ENCODE data around the gene YLPM1.
A peak's percentile ranks its signal among the peaks of the same experiment; 100 is the strongest.
"Not testable (repeated sequence)": the region's sequence is repeated elsewhere in the genome, so short reads cannot be mapped to it uniquely, and the experiment has no call there.

The YLPM1 gene, protein sequence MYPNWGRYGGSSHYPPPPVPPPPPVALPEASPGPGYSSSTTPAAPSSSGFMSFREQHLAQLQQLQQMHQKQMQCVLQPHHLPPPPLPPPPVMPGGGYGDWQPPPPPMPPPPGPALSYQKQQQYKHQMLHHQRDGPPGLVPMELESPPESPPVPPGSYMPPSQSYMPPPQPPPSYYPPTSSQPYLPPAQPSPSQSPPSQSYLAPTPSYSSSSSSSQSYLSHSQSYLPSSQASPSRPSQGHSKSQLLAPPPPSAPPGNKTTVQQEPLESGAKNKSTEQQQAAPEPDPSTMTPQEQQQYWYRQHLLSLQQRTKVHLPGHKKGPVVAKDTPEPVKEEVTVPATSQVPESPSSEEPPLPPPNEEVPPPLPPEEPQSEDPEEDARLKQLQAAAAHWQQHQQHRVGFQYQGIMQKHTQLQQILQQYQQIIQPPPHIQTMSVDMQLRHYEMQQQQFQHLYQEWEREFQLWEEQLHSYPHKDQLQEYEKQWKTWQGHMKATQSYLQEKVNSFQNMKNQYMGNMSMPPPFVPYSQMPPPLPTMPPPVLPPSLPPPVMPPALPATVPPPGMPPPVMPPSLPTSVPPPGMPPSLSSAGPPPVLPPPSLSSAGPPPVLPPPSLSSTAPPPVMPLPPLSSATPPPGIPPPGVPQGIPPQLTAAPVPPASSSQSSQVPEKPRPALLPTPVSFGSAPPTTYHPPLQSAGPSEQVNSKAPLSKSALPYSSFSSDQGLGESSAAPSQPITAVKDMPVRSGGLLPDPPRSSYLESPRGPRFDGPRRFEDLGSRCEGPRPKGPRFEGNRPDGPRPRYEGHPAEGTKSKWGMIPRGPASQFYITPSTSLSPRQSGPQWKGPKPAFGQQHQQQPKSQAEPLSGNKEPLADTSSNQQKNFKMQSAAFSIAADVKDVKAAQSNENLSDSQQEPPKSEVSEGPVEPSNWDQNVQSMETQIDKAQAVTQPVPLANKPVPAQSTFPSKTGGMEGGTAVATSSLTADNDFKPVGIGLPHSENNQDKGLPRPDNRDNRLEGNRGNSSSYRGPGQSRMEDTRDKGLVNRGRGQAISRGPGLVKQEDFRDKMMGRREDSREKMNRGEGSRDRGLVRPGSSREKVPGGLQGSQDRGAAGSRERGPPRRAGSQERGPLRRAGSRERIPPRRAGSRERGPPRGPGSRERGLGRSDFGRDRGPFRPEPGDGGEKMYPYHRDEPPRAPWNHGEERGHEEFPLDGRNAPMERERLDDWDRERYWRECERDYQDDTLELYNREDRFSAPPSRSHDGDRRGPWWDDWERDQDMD (N-terminal part only)

DNA sequence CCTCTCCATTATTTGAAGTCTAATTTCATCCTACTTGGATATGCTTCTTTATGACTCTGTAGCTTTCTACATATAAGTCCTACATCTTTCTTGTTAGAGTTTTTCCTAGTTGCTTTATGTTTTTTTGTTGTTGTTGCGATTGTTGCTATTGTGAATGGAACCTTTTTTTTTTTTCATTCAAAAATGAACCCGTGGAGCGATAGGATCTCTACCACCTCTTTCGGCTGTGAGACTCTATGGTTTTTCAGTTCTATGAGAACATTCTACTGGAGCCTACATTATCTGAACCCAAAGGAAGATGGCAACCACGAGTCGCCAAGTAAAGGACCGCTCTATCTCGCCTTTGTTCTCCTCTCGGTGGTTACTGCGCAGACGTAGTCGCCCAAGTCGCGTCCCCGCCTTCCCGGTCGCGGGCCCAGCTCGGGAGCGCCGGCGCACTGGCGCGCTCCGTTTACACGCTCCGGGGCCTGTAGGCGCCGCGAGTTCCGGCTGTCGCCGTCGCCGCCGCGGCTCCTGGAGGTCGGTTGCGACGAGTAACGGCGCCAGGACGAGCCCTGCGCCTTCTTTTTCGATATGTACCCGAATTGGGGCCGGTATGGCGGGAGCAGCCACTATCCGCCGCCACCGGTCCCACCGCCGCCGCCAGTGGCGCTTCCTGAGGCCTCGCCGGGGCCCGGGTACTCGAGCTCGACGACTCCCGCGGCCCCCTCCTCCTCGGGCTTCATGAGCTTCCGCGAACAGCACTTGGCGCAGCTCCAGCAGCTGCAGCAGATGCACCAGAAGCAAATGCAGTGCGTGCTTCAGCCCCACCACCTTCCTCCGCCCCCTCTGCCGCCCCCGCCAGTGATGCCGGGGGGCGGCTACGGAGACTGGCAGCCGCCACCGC lies at the start of gene YLPM1:
YLPM1 (plus strand) TSS at position 400 of the 886 bp plus-strand sequence; CDS start at position 574, 174 bp downstream.
- peak; percentile 92 for DNase-seq

DNA sequence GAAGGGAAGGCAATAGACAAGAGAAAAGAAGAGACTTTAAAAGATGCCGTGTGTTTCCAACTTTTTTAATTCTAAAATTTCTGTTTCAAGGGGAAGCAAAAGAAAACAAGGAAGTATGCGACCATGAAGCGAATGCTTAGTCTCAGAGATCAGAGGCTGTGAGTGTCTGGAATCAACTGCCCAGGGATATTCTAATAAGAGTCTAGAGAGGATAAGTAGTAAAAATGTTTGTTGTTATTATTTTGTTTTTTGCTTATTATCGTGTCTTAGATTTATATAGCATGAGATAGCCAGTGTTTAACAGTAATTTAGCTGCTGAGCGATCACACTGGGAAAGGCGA lies 49.8 kb upstream of the YLPM1 start:
- DNase-seq: no peak

DNA sequence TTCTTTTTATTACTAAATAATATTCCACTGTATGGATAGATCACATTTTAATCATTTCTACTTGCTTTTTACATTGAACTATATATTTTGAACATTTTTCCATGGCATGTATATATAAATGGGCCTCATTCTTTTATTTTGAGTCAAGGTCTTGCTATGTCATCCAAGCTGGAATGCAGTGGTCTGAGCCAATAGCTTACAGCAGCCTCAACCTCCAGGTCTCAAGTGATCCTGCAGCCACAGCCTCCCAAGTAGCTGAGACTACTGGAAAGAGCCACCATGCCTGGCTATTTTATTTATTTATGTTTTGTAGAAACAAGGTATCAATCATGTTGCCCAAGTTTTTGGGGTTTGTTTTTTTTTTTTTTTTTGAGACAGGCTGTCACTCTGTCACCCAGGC lies 42.6 kb upstream of the YLPM1 start:
- DNase-seq: no peak

DNA sequence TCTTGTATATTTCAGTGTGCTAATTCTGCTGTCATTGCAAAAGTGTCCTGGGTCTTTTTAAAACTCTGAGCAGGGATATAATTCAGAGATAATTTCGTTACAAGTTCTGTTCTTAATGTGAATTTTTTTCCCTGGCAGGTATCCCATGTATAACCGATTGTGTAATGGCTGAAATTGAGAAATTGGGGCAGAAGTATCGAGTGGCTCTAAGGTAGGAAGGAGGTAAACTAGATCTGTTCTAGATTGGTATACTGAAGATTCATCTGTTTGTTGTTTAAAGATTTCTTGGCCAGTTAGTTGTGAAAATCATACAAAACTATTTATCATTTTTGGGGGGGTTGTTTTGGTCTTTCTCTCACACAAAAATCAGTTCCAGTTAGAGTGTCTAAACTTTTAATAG lies 40.0 kb upstream of the YLPM1 start:
- no peak for DNase-seq

DNA sequence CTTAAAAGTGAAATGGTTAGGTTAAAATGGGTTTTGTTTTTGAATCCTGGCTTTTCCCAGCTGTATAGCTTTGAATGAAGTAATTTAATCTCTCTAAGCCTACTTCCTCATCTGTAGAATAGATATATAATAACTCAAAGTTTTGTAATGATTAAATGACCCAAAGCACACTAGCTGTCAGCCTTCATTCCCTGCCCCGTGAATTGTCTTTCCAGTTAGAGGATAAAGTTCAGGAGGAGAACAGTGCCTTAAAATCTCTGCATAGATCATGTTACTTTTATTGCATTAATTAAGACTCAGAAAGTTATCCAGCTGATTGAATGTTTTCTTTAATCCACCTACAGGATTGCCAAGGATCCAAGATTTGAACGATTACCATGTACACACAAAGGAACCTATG lies 30.7 kb upstream of the YLPM1 start:
- DNase-seq: no peak

DNA sequence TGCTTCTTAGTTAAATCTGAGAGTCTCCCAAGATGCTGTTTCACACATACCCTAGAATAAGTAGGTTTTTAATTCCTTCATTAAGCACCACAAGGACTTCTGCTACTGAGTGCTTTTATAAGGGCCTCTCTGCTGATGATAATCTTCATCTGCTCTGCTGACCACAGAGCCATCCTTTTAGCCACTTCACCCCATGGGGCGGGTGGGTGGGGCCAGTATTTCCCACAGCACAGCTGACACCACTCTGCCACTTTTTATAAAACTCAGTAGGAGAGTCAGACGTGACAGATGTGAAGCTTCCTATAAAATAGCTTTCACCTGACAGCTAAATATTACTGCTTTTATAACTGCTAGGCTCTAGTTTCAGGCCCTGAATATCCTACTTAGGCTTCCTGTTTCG lies 29.9 kb upstream of the YLPM1 start:
- DNase-seq: no peak

DNA sequence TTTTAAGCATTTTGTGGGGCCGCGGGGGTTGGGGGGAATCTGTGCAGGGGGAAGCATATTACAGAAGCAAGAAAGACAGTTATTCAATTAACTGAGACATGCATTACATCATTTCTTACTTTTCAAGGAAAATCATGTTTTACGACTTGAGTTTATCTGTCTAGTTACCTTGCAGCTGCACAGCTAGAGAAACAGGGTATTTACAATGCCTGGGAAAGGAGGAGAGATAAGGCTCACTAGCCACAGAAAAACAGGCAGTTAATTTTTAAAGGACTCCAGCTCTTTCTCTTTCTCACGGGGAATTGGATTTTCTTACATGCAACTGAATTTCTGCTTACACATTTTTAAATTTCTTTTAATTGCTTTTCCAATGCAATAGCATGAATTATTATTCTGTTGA lies 28.0 kb upstream of the YLPM1 start:
- no peak for DNase-seq

DNA sequence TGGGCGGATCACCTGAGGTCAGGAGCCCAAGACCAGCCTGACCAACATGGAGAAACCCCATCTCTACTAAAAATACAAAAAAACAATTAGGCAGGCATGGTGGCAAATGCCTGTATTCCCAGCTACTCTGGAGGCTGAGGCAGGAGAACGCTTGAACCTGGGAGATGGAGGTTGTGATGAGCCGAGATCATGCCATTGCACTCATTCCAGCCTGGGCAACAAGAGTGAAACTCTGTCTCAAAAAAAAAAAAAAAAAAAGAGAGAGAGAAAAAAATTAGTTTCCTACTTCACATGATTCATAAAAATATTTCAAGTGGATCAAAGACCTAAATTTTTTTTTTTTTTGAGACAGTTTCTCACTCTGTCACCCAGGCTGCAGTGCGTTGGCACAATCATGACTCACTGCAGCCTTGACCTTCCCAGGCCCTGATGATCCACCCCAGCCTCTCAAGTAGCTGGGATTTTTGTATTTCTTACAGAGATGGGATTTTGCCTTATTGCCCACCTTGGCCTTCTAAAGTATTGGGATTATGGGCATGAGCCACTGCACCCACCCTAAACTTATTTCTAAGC lies 25.3 kb upstream of the YLPM1 start:
- no peak for DNase-seq

DNA sequence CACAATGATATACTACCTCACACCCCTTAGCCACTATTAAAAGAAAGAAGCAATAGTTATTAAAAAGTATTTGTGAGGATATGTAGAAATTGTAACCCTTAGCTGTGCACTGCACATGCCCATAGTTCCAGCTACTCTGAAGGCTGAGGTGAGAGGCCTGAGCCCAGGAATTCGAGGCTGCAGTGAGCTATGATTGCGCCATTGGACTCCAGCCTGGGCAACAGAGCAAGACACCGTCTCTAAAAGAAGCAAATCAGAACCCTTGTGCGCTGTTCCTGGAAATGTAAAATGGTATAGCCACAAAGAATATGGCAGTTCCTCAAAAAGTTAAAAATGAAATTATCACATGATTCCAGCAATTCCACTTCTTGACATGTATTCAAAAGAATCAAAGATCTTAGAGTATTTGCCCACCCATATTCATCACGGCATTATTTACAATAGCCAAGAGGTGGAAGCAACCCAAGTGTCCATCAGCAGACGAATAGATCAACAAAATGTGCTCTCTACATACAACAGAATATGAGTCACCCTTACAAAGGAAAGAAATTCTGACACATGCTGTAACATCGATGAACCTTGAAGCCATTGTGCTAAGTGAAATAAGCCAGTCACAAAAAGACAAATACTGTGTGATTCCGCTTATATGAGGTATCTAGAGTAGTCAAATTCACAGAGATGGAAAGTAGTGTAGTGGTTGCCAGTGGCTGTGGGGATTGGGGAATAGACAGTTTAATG lies 23.7 kb upstream of the YLPM1 start:
- no peak for DNase-seq

DNA sequence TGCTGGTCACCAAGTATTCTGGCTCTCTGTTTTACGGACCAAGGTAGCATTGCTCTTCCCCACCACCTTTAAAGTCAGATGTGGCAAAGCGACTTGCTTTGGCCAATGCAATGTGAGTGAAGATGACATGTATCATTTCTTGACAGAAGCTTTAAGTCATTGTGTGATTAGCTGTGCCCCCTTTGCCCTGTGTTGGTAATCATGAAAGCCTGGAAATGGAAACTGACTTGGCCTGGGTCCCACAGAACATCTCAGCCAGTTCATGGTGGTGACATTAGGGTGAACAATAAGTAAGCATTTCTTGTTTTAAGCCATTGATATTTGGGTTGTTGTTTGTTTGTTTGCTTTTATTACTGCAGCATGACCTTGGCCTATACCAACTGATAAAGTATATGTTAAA lies 15.9 kb upstream of the YLPM1 start:
- no peak for DNase-seq

DNA sequence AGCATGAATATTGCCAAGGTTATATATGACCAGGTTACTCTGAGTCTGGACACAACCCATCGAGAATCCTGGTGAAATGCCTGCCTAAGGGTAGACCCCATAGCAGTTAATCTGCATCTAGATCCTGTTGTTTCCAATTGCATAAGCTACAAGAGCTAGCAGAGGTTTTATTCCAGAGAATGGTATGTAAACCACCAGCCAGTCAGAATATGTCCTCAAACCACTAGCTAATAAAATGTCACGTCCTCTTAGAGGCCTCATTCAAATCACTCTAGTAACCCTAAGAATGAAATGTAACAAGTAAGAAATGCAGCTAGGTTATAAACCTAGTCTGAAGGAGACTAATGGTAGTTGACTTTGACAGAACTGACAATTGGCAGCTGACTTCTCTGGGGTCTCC lies 9.0 kb upstream of the YLPM1 start:
- DNase-seq: no peak

DNA sequence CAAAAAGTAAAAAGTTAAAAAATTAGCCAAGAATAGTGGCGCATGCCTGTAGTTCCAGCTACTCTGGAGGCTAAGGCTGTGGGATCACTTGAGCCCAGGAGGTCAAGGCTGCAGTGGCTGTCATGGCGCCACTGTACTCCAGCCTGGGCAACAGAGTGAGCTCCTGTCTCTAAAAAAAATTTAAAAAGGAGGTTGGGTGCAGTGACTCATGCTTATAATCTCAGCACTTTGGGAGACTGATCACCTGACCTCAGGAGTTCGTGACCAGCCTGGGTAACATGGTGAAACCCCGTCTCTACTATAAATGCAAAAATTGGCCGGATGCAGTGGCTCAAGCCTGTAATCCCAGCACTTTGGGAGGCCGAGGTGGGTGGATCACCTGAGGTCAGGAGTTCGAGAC lies 8.2 kb upstream of the YLPM1 start:
- no peak for DNase-seq

DNA sequence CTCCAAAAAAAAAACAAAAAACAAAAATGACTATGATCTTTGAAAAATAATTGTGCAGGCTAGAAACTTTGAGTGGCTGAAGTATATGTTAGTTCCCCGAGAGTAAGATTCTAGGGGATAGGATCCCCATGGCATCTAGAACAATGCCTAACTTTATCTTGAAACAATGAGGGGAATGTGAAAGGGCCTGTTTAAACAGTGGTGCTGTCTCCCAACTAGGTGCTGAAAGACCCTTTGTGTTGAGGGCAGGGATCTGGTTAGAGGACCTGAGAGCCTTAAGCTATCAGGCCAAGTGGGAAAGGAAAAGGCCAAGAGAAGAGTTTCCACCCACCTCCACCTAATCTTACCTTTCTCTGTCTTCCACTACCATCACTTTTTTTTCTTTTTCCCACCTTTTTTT lies 6.8 kb upstream of the YLPM1 start:
- no peak for DNase-seq

DNA sequence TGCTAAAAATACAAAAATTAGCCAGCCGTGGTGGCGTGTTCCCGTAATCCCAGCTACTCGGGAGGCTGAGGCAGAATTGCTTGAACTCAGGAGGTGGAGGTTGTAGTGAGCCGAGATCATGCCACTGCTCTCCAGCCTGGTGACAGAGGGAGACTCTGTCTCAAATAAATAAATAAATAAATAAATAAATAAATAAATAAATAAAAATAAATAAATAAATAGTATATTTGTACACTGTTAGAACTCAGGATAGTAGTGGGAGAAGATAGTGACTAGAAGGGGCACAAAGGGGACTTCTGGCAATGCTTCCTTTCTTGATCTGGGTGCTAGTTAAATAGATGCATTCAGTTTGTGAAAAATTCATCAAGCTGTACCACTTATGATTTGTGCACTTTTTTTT lies 4.6 kb upstream of the YLPM1 start:
- DNase-seq: not testable (repeated sequence)

DNA sequence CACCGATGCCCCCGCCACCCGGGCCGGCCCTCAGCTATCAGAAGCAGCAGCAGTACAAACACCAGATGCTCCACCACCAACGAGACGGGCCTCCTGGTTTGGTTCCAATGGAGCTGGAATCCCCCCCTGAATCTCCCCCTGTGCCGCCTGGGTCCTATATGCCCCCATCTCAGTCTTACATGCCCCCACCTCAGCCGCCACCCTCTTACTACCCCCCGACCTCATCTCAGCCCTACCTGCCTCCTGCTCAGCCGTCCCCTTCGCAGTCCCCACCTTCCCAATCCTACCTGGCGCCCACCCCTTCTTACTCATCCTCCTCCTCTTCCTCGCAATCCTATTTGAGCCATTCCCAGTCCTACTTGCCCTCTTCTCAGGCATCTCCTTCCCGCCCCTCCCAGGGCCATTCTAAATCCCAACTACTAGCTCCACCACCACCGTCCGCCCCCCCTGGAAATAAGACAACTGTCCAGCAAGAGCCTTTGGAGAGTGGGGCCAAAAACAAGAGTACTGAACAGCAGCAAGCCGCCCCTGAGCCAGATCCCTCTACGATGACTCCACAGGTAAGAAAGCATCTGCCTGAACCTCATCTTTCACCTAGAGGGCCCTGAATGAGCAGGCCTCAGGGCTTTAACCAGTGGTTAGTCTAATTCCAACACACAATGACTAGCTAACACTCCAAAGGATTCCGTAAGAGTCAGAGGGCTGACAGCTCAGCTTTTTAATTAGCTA lies 851 bp downstream of the YLPM1 start:
- DNase-seq: peak; percentile 10

DNA sequence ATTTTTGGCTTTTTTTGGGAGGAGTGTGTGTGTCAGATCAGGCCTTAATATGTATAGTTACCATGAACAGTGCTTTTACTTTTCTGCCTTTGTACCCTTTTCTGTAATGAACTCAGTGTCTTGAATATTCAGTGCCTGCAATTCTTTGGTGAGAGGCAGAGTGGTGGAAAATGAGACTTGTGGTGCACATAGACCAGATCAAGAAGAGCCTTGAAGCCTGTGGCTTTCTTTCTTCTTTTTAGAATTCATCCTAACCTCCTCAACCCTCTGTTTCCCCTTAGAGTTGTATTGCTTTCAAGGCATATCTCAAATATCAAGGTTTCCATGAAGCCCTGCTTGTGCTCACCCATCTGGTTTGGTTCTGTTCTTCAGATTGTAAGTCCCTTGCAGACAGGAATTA lies 2.6 kb downstream of the YLPM1 start:
- DNase-seq: no peak

DNA sequence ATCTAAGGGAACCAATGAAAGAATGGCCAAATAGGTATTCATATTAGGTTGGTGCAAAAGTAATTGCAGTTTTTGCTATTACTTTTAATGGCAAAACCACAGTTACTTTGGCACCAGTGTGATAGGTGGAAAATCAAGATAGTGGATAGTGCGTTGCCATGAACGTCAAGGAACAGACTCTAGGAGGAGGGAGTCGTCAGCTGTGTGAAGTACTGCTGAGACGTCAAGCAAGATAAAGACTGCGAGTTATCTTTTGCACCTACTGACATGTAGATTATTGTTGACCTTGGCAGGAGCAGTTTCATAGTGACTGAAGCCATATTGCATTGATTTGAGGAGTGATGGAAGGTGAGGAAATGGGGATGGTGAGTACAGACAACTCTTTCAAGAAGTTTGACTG lies 8.3 kb downstream of the YLPM1 start:
- DNase-seq: no peak

DNA sequence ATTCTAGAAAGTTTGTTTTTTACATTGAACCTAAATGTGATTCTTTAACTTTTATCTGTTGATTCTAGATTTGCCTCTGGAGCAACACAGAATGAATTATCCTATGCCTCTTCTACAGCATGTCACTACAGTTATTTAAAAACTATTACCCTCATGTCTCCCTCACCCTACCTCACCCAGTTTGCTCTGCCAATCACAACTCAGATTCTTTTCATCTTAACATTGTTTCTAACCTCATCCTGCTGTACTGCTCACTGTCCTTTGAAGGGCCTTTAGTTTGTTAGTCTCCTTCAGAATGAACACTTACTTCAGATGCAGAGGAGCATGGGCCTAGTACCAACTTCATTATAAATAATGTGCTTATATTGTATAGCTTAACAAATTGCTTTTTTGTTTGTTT lies 21.5 kb downstream of the YLPM1 start:
- peak; percentile 6 for DNase-seq

DNA sequence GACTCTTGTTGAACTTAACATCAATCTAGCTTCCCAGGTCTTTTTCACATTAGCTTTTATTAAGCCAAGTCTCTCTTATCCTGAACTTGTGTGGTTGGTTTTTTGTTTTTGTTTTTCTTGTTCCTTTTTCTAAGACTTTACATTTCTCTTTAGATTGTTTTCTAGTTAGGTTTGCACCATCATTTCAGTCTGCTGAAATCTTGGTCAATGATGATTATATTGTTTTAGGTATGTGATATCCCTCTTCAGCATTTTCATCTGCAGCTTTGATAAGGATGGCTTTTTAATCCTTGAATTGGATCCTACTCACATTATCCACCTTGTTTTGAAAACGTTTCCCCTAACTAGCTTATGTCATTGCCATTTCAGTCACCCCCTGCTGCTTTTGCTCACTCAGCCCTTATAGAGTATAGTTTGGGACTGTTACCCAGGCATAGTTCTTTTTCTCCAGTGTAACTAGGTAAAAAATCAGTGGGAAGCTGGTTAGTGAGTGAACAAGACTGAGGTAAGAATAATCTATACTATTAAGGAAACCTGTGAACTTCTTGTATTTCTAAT lies 22.0 kb downstream of the YLPM1 start:
- DNase-seq: no peak

DNA sequence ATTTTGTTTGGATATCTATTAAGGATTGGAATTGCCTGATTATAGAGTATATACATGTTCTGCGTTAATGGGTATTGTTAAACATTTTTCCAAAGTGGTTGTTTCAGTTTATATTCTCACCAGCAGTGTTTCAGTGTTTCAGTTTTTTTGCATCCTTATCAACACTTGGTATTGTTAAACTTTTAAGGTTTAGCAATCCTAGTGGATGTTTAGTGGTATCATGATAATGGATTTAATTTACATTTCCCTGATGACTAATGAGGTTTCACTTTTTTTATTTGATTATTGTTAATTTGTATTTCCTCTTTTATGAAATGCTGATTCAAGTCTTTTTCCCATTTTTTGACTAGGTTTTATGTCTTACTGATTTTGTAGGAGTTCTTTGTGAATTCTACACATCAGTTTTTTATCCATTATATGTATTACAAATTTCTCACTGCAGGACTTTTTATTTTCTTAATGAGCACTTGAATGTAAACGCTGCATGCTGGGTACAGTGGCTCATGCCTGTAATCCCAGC lies 23.7 kb downstream of the YLPM1 start:
- DNase-seq: no peak

Data from CD4-positive, alpha-beta T cell treated with Interleukin-6 for 4 hours (primary cell).